ENCODE data around the gene GJA1.

The GJA1 gene

GRCh38 chr6:121492536-121492935 is 57.1 kb downstream of the GJA1 start:
- H3K4me2 ChIP-seq (ENCODE audit: low read length): no peak overlapping the region
- no peak overlapping the region for H3K4me3 ChIP-seq (ENCODE audit: low read depth, low read length)
- H3K9ac ChIP-seq: no peak overlapping the region
- no peaks in the 10 kb centered on the region for H3K36me3 ChIP-seq (ENCODE audit: control insufficient read depth, insufficient read depth, low read length)
- H3K27ac ChIP-seq: no peak overlapping the region
- no peak overlapping the region for H2AFZ ChIP-seq
- peaks cover 6% of the 10 kb centered on the region for H3K4me1 ChIP-seq
- H3K27me3 ChIP-seq (ENCODE audit: control insufficient read depth, insufficient read depth, low read length): no peaks in the 10 kb centered on the region
- no peaks in the 10 kb centered on the region for H3K9me3 ChIP-seq (ENCODE audit: control insufficient read depth, low read length)
- no peak for TF ChIP-seq CTCF (IDR thresholded peaks at IDR 0.05)
- H3K79me2 ChIP-seq: no peaks in the 10 kb centered on the region

GRCh38 chr6:121497970-121498375 is 62.5 kb downstream of the GJA1 start:
- H3K27me3 ChIP-seq (ENCODE audit: control insufficient read depth, insufficient read depth, low read length): no peaks in the 10 kb centered on the region
- no peak for TF ChIP-seq CTCF (IDR thresholded peaks at IDR 0.05)
- no peak overlapping the region for H3K4me2 ChIP-seq (ENCODE audit: low read length)
- H3K9me3 ChIP-seq (ENCODE audit: control insufficient read depth, low read length): no peaks in the 10 kb centered on the region
- H3K9ac ChIP-seq: no peak overlapping the region
- no peak overlapping the region for H3K4me3 ChIP-seq (ENCODE audit: low read depth, low read length)
- no peak overlapping the region for H3K27ac ChIP-seq
- H3K36me3 ChIP-seq (ENCODE audit: control insufficient read depth, insufficient read depth, low read length): no peaks in the 10 kb centered on the region
- no peaks in the 10 kb centered on the region for H3K79me2 ChIP-seq
- no peaks in the 10 kb centered on the region for H3K4me1 ChIP-seq
- H2AFZ ChIP-seq: no peak overlapping the region

GRCh38 chr6:121498481-121499276 is 63.2 kb downstream of the GJA1 start:
- no peak overlapping the region for H3K27ac ChIP-seq
- H3K9ac ChIP-seq: no peak overlapping the region
- no peaks in the 10 kb centered on the region for H3K36me3 ChIP-seq (ENCODE audit: control insufficient read depth, insufficient read depth, low read length)
- no peaks in the 10 kb centered on the region for H3K9me3 ChIP-seq (ENCODE audit: control insufficient read depth, low read length)
- H3K4me2 ChIP-seq (ENCODE audit: low read length): no peak overlapping the region
- no peak for TF ChIP-seq CTCF (IDR thresholded peaks at IDR 0.05)
- H3K4me1 ChIP-seq: no peaks in the 10 kb centered on the region
- no peak overlapping the region for H3K4me3 ChIP-seq (ENCODE audit: low read depth, low read length)
- no peak overlapping the region for H2AFZ ChIP-seq
- no peaks in the 10 kb centered on the region for H3K27me3 ChIP-seq (ENCODE audit: control insufficient read depth, insufficient read depth, low read length)
- no peaks in the 10 kb centered on the region for H3K79me2 ChIP-seq

Data from parathyroid adenoma (tissue), 2 donors.